Osteoblast (primary cell): ENCODE measurements around the gene TRERF1. TPM values are rescaled to one million over a fixed set of nuclear protein-coding genes. Genes with fewer than 3 reads are reported as not detected.

Experiments used
- DNase-seq: peaks from one replicate; pipeline ENCODE4 v3.0.0; 2011; ENCODE audit warnings: low spot score, mixed read lengths; ENCODE audit not compliant: insufficient read length; ENCODE audit errors: missing footprints
- H2AFZ ChIP-seq: 2 replicates; pipeline ENCODE4 v1.6.0; 2011; ENCODE audit warnings: mild to moderate bottlenecking, low read length
- H3K27ac ChIP-seq: 2 replicates; pipeline ENCODE4 v1.5.1; 2011; ENCODE audit warnings: mild to moderate bottlenecking, low read depth, low read length, moderate library complexity
- H3K27me3 ChIP-seq: 2 replicates; pipeline ENCODE4 v1.6.0; 2012; ENCODE audit warnings: mild to moderate bottlenecking, control low read depth, inconsistent platforms, low read length, moderate library complexity; ENCODE audit not compliant: insufficient read depth
- H3K36me3 ChIP-seq: 2 replicates; pipeline ENCODE4 v1.5.1; 2011; ENCODE audit warnings: mild to moderate bottlenecking, low read length, control low read depth, moderate library complexity; ENCODE audit not compliant: insufficient read depth
- H3K4me1 ChIP-seq: 2 replicates; pipeline ENCODE4 v1.5.1; 2011; ENCODE audit warnings: mild to moderate bottlenecking, low read length, control low read depth, moderate library complexity; ENCODE audit not compliant: insufficient read depth
- H3K4me2 ChIP-seq: 2 replicates; pipeline ENCODE4 v1.6.0; 2011; ENCODE audit warnings: mild to moderate bottlenecking, low read length; ENCODE audit not compliant: insufficient read depth
- H3K4me3 ChIP-seq: fragments of 200-600 bp; sonication (generic); 3 replicates; pipeline ENCODE4 v1.5.1; 2012; ENCODE audit warnings: mild to moderate bottlenecking, low read length, inconsistent platforms; ENCODE audit not compliant: insufficient read depth
- H3K79me2 ChIP-seq: 2 replicates; pipeline ENCODE4 v1.6.0; 2012; ENCODE audit warnings: mild to moderate bottlenecking, low read length, control low read depth, inconsistent platforms; ENCODE audit not compliant: insufficient read depth
- H3K9me3 ChIP-seq: 2 replicates; pipeline ENCODE4 v1.5.1; 2011; ENCODE audit warnings: low read depth, low read length, control low read depth
- H4K20me1 ChIP-seq: 2 replicates; pipeline ENCODE4 v1.6.0; 2012; ENCODE audit warnings: mild to moderate bottlenecking, low read length, control low read depth; ENCODE audit not compliant: insufficient read depth
- CTCF ChIP-seq: IDR thresholded peaks from 2 replicates; pipeline ENCODE4 v1.5.1; 2011; ENCODE audit warnings: mild to moderate bottlenecking, low read depth, low read length, moderate library complexity; ENCODE audit errors: extremely low read depth
- total RNA-seq: library from RNA; depleted of rRNA; stranded (reverse); fragments of >200 nt; gene quantifications from 2 replicates; pipeline ENCODE4 v1.2.3, GENCODE V29; 2012

The TRERF1 gene
- total RNA-seq, 1 donor = 4.7 TPM

DNA sequence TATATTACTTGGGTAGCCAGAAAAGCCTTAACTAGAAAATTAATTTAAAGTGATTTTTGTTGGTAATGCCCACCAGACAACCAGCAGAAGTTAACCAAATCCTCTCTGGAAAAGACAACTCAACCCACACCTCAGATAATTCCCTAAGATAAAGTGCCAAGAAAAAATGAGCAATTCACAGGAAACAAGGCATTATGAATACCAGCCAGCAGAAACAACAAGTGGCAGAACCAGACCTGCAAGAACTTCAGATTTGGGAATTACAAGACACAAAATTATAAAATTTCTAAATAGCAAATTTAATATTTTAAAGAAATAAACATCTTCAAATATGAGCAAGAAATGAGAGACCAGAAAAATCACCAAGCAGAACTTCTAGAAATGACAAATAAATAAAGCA is 154.1 kb downstream of the TRERF1 start:
- Histone ChIP-seq H3K27me3 (no peaks in the 10 kb centered on the region), H3K4me3 (no peak overlapping the region), H3K79me2 (peaks cover 8% of the 10 kb centered on the region), H2AFZ (no peak overlapping the region), H3K9me3 (no peaks in the 10 kb centered on the region), H3K36me3 (peaks cover 4% of the 10 kb centered on the region), H3K4me1 (peaks cover 11% of the 10 kb centered on the region), H3K4me2 (no peak overlapping the region), H4K20me1 (peaks cover 3% of the 10 kb centered on the region), H3K27ac (no peak overlapping the region)
- peak; percentile 53 for DNase-seq
- no peak for TF ChIP-seq CTCF

DNA sequence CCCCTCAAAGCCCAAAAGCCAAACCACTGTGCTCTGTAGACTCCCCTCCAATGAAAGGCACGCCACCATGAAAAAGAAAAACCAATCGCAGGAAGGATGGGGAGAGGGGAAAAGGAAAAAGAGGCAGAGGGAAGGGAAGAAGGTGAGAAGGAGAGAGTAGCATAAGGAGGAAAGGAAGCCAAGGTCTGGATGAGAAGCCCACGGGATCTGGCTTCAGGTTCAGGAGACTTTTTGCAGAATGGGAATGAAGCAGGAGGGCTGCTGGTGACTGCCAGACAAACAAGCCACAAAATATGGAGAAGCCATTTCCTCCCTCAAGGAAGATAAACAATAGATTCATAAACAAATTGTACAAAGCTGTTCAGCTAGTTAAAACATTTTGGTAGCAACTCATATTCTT is 155.1 kb downstream of the TRERF1 start:
- H3K79me2 ChIP-seq = peaks cover 8% of the 10 kb centered on the region
- H3K27ac ChIP-seq = no peak overlapping the region
- H3K36me3 ChIP-seq = peaks cover 4% of the 10 kb centered on the region
- peaks cover 17% of the 10 kb centered on the region for H3K4me1 ChIP-seq
- no peaks in the 10 kb centered on the region for H3K27me3 ChIP-seq
- H3K4me2 ChIP-seq = no peak overlapping the region
- TF ChIP-seq CTCF = no peak
- H3K4me3 ChIP-seq = no peak overlapping the region
- H2AFZ ChIP-seq = no peak overlapping the region
- no peak for DNase-seq
- H4K20me1 ChIP-seq = peaks cover 3% of the 10 kb centered on the region
- no peaks in the 10 kb centered on the region for H3K9me3 ChIP-seq

DNA sequence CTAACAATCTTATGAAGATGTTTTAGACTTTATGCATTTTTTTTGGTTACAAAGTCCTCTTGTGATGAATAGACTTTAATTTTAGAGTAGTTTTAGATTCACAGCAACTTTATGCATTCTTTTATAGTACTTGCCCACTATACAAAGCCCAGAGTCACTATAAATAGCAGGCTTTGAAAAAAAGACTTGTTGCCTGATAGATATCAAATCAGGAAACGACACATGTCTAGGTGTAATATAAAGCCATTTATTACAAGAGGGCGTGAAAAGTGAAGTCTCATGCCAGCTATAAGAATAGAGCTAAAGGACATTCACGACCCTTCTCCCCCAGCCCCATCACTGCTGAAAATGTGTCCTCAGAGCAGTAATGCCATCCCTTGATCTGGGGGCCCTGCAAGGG is 156.0 kb downstream of the TRERF1 start:
- no peak overlapping the region for H3K4me3 ChIP-seq
- no peak for DNase-seq
- H3K4me2 ChIP-seq = no peak overlapping the region
- H2AFZ ChIP-seq = no peak overlapping the region
- no peaks in the 10 kb centered on the region for H3K9me3 ChIP-seq
- H3K27ac ChIP-seq = peak overlapping the region; percentile 17
- peaks cover 4% of the 10 kb centered on the region for H3K36me3 ChIP-seq
- peaks cover 17% of the 10 kb centered on the region for H3K4me1 ChIP-seq
- H4K20me1 ChIP-seq = peaks cover 3% of the 10 kb centered on the region
- H3K27me3 ChIP-seq = no peaks in the 10 kb centered on the region
- TF ChIP-seq CTCF = no peak
- H3K79me2 ChIP-seq = peaks cover 7% of the 10 kb centered on the region

GRCh38 chr6:42295181-42295580 is 156.5 kb downstream of the TRERF1 start:
- H3K9me3 ChIP-seq = no peaks in the 10 kb centered on the region
- H3K4me2 ChIP-seq = no peak overlapping the region
- H3K36me3 ChIP-seq = peaks cover 4% of the 10 kb centered on the region
- no peak overlapping the region for H3K4me3 ChIP-seq
- no peak overlapping the region for H2AFZ ChIP-seq
- DNase-seq = no peak
- peaks cover 17% of the 10 kb centered on the region for H3K4me1 ChIP-seq
- peaks cover 3% of the 10 kb centered on the region for H4K20me1 ChIP-seq
- no peak for TF ChIP-seq CTCF
- no peaks in the 10 kb centered on the region for H3K27me3 ChIP-seq
- H3K27ac ChIP-seq = peak overlapping the region; percentile 31
- H3K79me2 ChIP-seq = peaks cover 6% of the 10 kb centered on the region
